BJ (cell line): Measurements from ENCODE around the gene KATNAL1. TPM values are rescaled to one million over a fixed set of nuclear protein-coding genes. Genes with fewer than 3 reads are reported as not detected.

Experiments used
- CTCF ChIA-PET: fragments of 350-600 bp; formaldehyde crosslinking; extraction: SDS; loops from one replicate; lab custom pipeline; 2021; ENCODE audit warnings: antibody characterized with exemption, inconsistent platforms; lab: Yijun Ruan, JAX
- POLR2A ChIA-PET: fragments of 300-600 bp; sonication (Branson Sonifier 250); formaldehyde crosslinking; extraction: SDS; loops from one replicate; lab custom pipeline; 2021; ENCODE audit warnings: antibody characterized with exemption; lab: Charles Lee
- DNase-seq: peaks from one replicate; pipeline ENCODE4 v3.0.0-alpha.2; 2011; ENCODE audit warnings: low read depth
- H3K27me3 ChIP-seq: 2 replicates; pipeline ENCODE4 v1.6.0; 2011; ENCODE audit warnings: low read length; ENCODE audit not compliant: control insufficient read depth, insufficient read depth
- H3K36me3 ChIP-seq: 2 replicates; pipeline ENCODE4 v1.5.1; 2011; ENCODE audit warnings: low read length; ENCODE audit not compliant: control insufficient read depth, insufficient read depth
- H3K4me3 ChIP-seq: 2 replicates; pipeline ENCODE4 v1.5.1; 2011; ENCODE audit warnings: low read depth, mild to moderate bottlenecking, control low read depth, low read length
- CTCF ChIP-seq: IDR thresholded peaks from 2 replicates; pipeline ENCODE4 v1.5.1; 2011; ENCODE audit warnings: low read depth, mild to moderate bottlenecking, control low read depth, inconsistent platforms, low read length, moderate library complexity; ENCODE audit not compliant: insufficient read depth
- polyA plus RNA-seq: library from polyadenylated mRNA; depleted of rRNA; stranded (reverse); fragments of >200 nt; gene quantifications from 2 replicates; pipeline ENCODE4 v1.2.3, GENCODE V29; 2011

Gene KATNAL1
- polyA plus RNA-seq, 1 experiment, result 9.1 TPM

- no peak for DNase-seq
- Histone ChIP-seq H3K4me3 (no peak overlapping the region), H3K36me3 (no peaks in the 10 kb centered on the region), H3K27me3 (no peaks in the 10 kb centered on the region)
- ChIA-PET CTCF (no interaction called here), POLR2A (no interaction called here)
- TF ChIP-seq CTCF, result no peak
These were observed 15.1 kb upstream of the KATNAL1 start for GRCh38 chr13:30322428-30322827.

- H3K4me3 ChIP-seq, result no peak overlapping the region
- H3K27me3 ChIP-seq, result no peaks in the 10 kb centered on the region
- TF ChIP-seq CTCF, result no peak
- CTCF ChIA-PET, result no interaction called here
- H3K36me3 ChIP-seq, result no peaks in the 10 kb centered on the region
- POLR2A ChIA-PET, result no interaction called here
- DNase-seq, result no peak
These were observed 13.9 kb upstream of the KATNAL1 start for GRCh38 chr13:30321256-30321655.

- ChIA-PET CTCF (no interaction called here), POLR2A (no interaction called here)
These were observed 12.3 kb upstream of the KATNAL1 start for GRCh38 chr13:30319655-30320054.

GRCh38 chr13:30319130-30319529 lies 11.8 kb upstream of the KATNAL1 start:
- ChIA-PET CTCF (no interaction called here), POLR2A (no interaction called here)
- no peak overlapping the region for H3K4me3 ChIP-seq
- no peak for TF ChIP-seq CTCF
- no peaks in the 10 kb centered on the region for H3K27me3 ChIP-seq
- no peaks in the 10 kb centered on the region for H3K36me3 ChIP-seq
- DNase-seq, result no peak

More at GRCh38 chr13:30319655-30320054, 12.3 kb upstream of the KATNAL1 start:
- DNase-seq, result no peak
- no peak overlapping the region for H3K4me3 ChIP-seq
- H3K36me3 ChIP-seq, result no peaks in the 10 kb centered on the region
- no peaks in the 10 kb centered on the region for H3K27me3 ChIP-seq
- no peak for TF ChIP-seq CTCF

GRCh38 chr13:30318026-30318425 lies 10.7 kb upstream of the KATNAL1 start:
- CTCF ChIA-PET, result interaction anchor here (0.6 to 0.7 kb wide), 2 partner anchors 10 to 11 kb away, joined by 3 read pairs; partner anchors contain the start of gene KATNAL1
- POLR2A ChIA-PET, result no interaction called here
- no peak for TF ChIP-seq CTCF
- DNase-seq, result no peak
- H3K36me3 ChIP-seq, result no peaks in the 10 kb centered on the region
- no peaks in the 10 kb centered on the region for H3K27me3 ChIP-seq
- H3K4me3 ChIP-seq, result no peak overlapping the region
